ENCODE measurements around the gene ABCC5. TPM values are rescaled to one million over a fixed set of nuclear protein-coding genes. Genes with fewer than 3 reads are reported as not detected.

The ABCC5 gene
- total RNA-seq, 4 donors from 2014 or later: 15.9 to 46.0 (median 23.3) TPM

GRCh38 chr3:183875411-183875810 lies 142.3 kb downstream of the ABCC5 start:
- Histone ChIP-seq H3K27ac (no peak overlapping the region), H3K27me3 (no peaks in the 10 kb centered on the region), H3K9me3 (no peaks in the 10 kb centered on the region), H3K4me1 (no peaks in the 10 kb centered on the region), H3K36me3 (no peaks in the 10 kb centered on the region), H3K4me3 (no peak overlapping the region)
- no peak for DNase-seq
- TF ChIP-seq, protein P1, sequence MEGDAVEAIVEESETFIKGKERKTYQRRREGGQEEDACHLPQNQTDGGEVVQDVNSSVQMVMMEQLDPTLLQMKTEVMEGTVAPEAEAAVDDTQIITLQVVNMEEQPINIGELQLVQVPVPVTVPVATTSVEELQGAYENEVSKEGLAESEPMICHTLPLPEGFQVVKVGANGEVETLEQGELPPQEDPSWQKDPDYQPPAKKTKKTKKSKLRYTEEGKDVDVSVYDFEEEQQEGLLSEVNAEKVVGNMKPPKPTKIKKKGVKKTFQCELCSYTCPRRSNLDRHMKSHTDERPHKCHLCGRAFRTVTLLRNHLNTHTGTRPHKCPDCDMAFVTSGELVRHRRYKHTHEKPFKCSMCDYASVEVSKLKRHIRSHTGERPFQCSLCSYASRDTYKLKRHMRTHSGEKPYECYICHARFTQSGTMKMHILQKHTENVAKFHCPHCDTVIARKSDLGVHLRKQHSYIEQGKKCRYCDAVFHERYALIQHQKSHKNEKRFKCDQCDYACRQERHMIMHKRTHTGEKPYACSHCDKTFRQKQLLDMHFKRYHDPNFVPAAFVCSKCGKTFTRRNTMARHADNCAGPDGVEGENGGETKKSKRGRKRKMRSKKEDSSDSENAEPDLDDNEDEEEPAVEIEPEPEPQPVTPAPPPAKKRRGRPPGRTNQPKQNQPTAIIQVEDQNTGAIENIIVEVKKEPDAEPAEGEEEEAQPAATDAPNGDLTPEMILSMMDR (IDR thresholded peaks at IDR 0.05): no peak
- no peak for TF ChIP-seq POLR2A (IDR thresholded peaks at IDR 0.05)
- intact Hi-C loops (cut with DNase I; ENCODE audit: low total_unique reads): no loop called here

DNA sequence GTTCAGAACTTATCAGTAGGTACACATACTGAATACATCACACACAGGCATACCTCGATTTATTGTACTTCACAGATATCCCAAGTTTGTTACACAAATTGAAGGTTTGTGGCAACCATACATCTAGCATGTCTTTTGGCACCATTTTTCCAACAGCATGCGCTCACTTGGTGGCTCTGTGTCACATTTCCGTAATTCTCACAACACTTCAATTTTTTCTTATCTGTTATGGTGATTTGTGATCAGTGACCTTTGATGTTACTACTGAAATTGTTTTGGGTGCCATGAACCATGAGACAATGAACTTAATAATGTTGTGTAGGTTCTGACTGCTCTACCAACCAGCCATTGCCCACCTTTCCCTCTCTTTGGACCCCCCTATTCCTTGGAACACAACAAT lies 143.8 kb downstream of the ABCC5 start:
- Histone ChIP-seq H3K36me3 (no peaks in the 10 kb centered on the region), H3K4me1 (no peaks in the 10 kb centered on the region), H3K27ac (no peak overlapping the region), H3K9me3 (no peaks in the 10 kb centered on the region), H3K4me3 (no peak overlapping the region), H3K27me3 (no peaks in the 10 kb centered on the region)
- no peak for DNase-seq
- intact Hi-C loops (cut with DNase I; ENCODE audit: low total_unique reads): no loop called here
- no peak for TF ChIP-seq POLR2A (IDR thresholded peaks at IDR 0.05)
- TF ChIP-seq, protein P1 (IDR thresholded peaks at IDR 0.05): no peak

- H3K36me3 ChIP-seq: no peaks in the 10 kb centered on the region
- no peak for TF ChIP-seq POLR2A (IDR thresholded peaks at IDR 0.05)
- TF ChIP-seq, protein P1 (IDR thresholded peaks at IDR 0.05): no peak
- H3K27me3 ChIP-seq: no peaks in the 10 kb centered on the region
- no peak overlapping the region for H3K27ac ChIP-seq
- H3K4me3 ChIP-seq: no peak overlapping the region
- no peaks in the 10 kb centered on the region for H3K9me3 ChIP-seq
- DNase-seq: no peak
- H3K4me1 ChIP-seq: no peaks in the 10 kb centered on the region
- intact Hi-C loops (cut with DNase I; ENCODE audit: low total_unique reads): no loop called here
These were observed 146.1 kb downstream of the ABCC5 start for GRCh38 chr3:183871541-183871940.

- Histone ChIP-seq H3K4me3 (no peak overlapping the region), H3K4me1 (no peaks in the 10 kb centered on the region)
- intact Hi-C loops (cut with DNase I; ENCODE audit: low total_unique reads): no loop called here
These were observed 147.1 kb downstream of the ABCC5 start for GRCh38 chr3:183870563-183870962.

More at GRCh38 chr3:183870563-183870962, 147.1 kb downstream of the ABCC5 start:
- no peak for TF ChIP-seq POLR2A (IDR thresholded peaks at IDR 0.05)
- TF ChIP-seq, protein P1 (IDR thresholded peaks at IDR 0.05): no peak
- Histone ChIP-seq H3K27me3 (no peaks in the 10 kb centered on the region), H3K36me3 (no peaks in the 10 kb centered on the region), H3K27ac (no peak overlapping the region), H3K9me3 (no peaks in the 10 kb centered on the region)
- DNase-seq: no peak

MicroRNAs encoded within 50 kb of the gene (microRNA counts, 767-probe panel; counts per million panel counts)
- 0 counts per million in 2 donors for microRNA hsa-miR-4448

Small RNA genes within 50 kb of the gene (microRNA-seq; reads per million reads assigned to microRNA genes)
- gene MIR4448 (ENCODE audit: borderline microRNAs expressed, borderline replicate concordance): not detected

Small RNA genes within 50 kb of the gene (small RNA-seq; reads per million reads assigned to genes)
- gene MIR4448: not detected

Other genes starting within 250 kb of the ABCC5 start
- 1 to 10 TPM in 2 of 4 donors, not detected in 2; 1.0 to 1.9 TPM for gene MAP6D1, start 192.3 kb downstream of the ABCC5 start, total RNA-seq
- 10 to 100 TPM in 2 of 4 donors, 1 to 10 TPM in 2; 7.4 to 69.9 (median 22.5) TPM for gene PARL, start 133.0 kb downstream of the ABCC5 start, total RNA-seq
- not detected for gene HTR3D, start 13.9 kb upstream of the ABCC5 start, total RNA-seq
- under 1 TPM in 1 of 4 donors, not detected in 3; 0.29 TPM for gene HTR3C, start 35.2 kb upstream of the ABCC5 start, total RNA-seq
- gene HTR3E, start 79.2 kb upstream of the ABCC5 start, total RNA-seq: not detected
- 10 to 100 TPM in 3 of 4 donors, 1 to 10 TPM in 1; 6.5 to 48.0 (median 32.3) TPM for gene EIF2B5, start 117.5 kb upstream of the ABCC5 start, total RNA-seq
- 10 to 100 TPM; 20.5 to 86.3 (median 57.4) TPM for gene DVL3, start 137.5 kb upstream of the ABCC5 start, total RNA-seq
- 100 to 1,000 TPM in 3 of 4 donors, 10 to 100 TPM in 1; 81.8 to 248 (median 172) TPM for gene AP2M1, start 157.0 kb upstream of the ABCC5 start, total RNA-seq
- gene ABCF3, start 168.3 kb upstream of the ABCC5 start, total RNA-seq: 10 to 100 TPM; 11.8 to 73.0 (median 36.8) TPM
- under 1 TPM in 1 of 4 donors, not detected in 3; 0.35 TPM for gene VWA5B2, start 211.7 kb upstream of the ABCC5 start, total RNA-seq
- 10 to 100 TPM; 16.5 to 77.1 (median 53.1) TPM for gene ALG3, start 231.1 kb upstream of the ABCC5 start, total RNA-seq
- 1 to 10 TPM in 3 of 4 donors, under 1 TPM in 1; 0.51 to 4.7 (median 2.2) TPM for gene EEF1AKMT4, start 231.8 kb upstream of the ABCC5 start, total RNA-seq
- not detected for gene CAMK2N2, start 243.7 kb upstream of the ABCC5 start, total RNA-seq

Measured in uterus (tissue), 4 donors.